Measurements from ENCODE around the gene CFAP65. TPM values are rescaled to one million over a fixed set of nuclear protein-coding genes. Genes with fewer than 3 reads are reported as not detected.

CFAP65 gene
- total RNA-seq, 3 donors from 2014 or later, result not detected

GRCh38 chr2:219073413-219074129, 32.3 kb upstream of the CFAP65 start:
- H3K4me3 Mint-ChIP-seq, result no peak overlapping the region
- no peak for ATAC-seq
- peaks cover 33% of the 10 kb centered on the region for H3K36me3 Mint-ChIP-seq (ENCODE audit: insufficient read depth)
- H3K27me3 Mint-ChIP-seq (ENCODE audit: low read depth), result no peaks in the 10 kb centered on the region
- no peak for DNase-seq
- H3K4me1 Mint-ChIP-seq (ENCODE audit: low read depth), result no peaks in the 10 kb centered on the region
- no peaks in the 10 kb centered on the region for H3K9me3 Mint-ChIP-seq

- no peak overlapping the region for H3K4me3 Mint-ChIP-seq
- H3K9me3 Mint-ChIP-seq, result no peaks in the 10 kb centered on the region
- H3K36me3 Mint-ChIP-seq (ENCODE audit: insufficient read depth), result peaks cover 33% of the 10 kb centered on the region
- H3K4me1 Mint-ChIP-seq (ENCODE audit: low read depth), result no peaks in the 10 kb centered on the region
- no peak for ATAC-seq
- DNase-seq, result no peak
- H3K27me3 Mint-ChIP-seq (ENCODE audit: low read depth), result no peaks in the 10 kb centered on the region
These were observed 31.5 kb upstream of the CFAP65 start for GRCh38 chr2:219072741-219073250.

- Mint-ChIP-seq H3K27me3 (ENCODE audit: low read depth) (no peaks in the 10 kb centered on the region), H3K9me3 (no peaks in the 10 kb centered on the region), H3K4me3 (no peak overlapping the region), H3K36me3 (ENCODE audit: insufficient read depth) (peaks cover 21% of the 10 kb centered on the region), H3K4me1 (ENCODE audit: low read depth) (no peaks in the 10 kb centered on the region)
- ATAC-seq (no peak), DNase-seq (no peak)
These were observed 30.0 kb upstream of the CFAP65 start for GRCh38 chr2:219071131-219071816.

GRCh38 chr2:219065484-219065883, 24.2 kb upstream of the CFAP65 start:
- DNase-seq (no peak), ATAC-seq (no peak)
- no peaks in the 10 kb centered on the region for H3K9me3 Mint-ChIP-seq
- H3K4me1 Mint-ChIP-seq (ENCODE audit: low read depth), result peaks cover 6% of the 10 kb centered on the region
- H3K4me3 Mint-ChIP-seq, result no peak overlapping the region
- peaks cover 6% of the 10 kb centered on the region for H3K36me3 Mint-ChIP-seq (ENCODE audit: insufficient read depth)
- H3K27me3 Mint-ChIP-seq (ENCODE audit: low read depth), result peaks cover 26% of the 10 kb centered on the region

- Mint-ChIP-seq H3K27me3 (ENCODE audit: low read depth) (peaks cover 48% of the 10 kb centered on the region), H3K36me3 (ENCODE audit: insufficient read depth) (no peaks in the 10 kb centered on the region), H3K9me3 (no peaks in the 10 kb centered on the region), H3K4me1 (ENCODE audit: low read depth) (peaks cover 28% of the 10 kb centered on the region), H3K4me3 (no peak overlapping the region)
- no peak for ATAC-seq
- DNase-seq, result no peak
These were observed 20.8 kb upstream of the CFAP65 start for GRCh38 chr2:219062081-219062480.

- H3K27me3 Mint-ChIP-seq (ENCODE audit: low read depth), result peaks cover 56% of the 10 kb centered on the region
- peak in 1 of 2 donors; percentile 7 for ATAC-seq
- H3K36me3 Mint-ChIP-seq (ENCODE audit: insufficient read depth), result no peaks in the 10 kb centered on the region
- peaks cover 28% of the 10 kb centered on the region for H3K4me1 Mint-ChIP-seq (ENCODE audit: low read depth)
- no peak for DNase-seq
- no peaks in the 10 kb centered on the region for H3K9me3 Mint-ChIP-seq
- peak within 1 kb of the TSS; percentile 46 for H3K4me3 Mint-ChIP-seq
These were observed 19.8 kb upstream of the CFAP65 start, which contains the start of gene IHH for GRCh38 chr2:219060821-219061791. TSS of gene IHH (minus strand) at chr2:219060921. CDS start at chr2:219060467, 454 bp downstream.

- peaks cover 28% of the 10 kb centered on the region for H3K4me1 Mint-ChIP-seq (ENCODE audit: low read depth)
- peak overlapping the region; percentile 46 for H3K4me3 Mint-ChIP-seq
- DNase-seq, result no peak
These were observed 18.7 kb upstream of the CFAP65 start for GRCh38 chr2:219059725-219060682.

GRCh38 chr2:219059375-219059724, 18.0 kb upstream of the CFAP65 start:
- no peaks in the 10 kb centered on the region for H3K36me3 Mint-ChIP-seq (ENCODE audit: insufficient read depth)
- H3K4me3 Mint-ChIP-seq, result peak overlapping the region; percentile 16
- peaks cover 28% of the 10 kb centered on the region for H3K4me1 Mint-ChIP-seq (ENCODE audit: low read depth)
- ATAC-seq, result no peak
- no peaks in the 10 kb centered on the region for H3K9me3 Mint-ChIP-seq
- H3K27me3 Mint-ChIP-seq (ENCODE audit: low read depth), result peaks cover 68% of the 10 kb centered on the region
- no peak for DNase-seq

More at GRCh38 chr2:219059725-219060682, 18.7 kb upstream of the CFAP65 start:
- no peak for ATAC-seq
- Mint-ChIP-seq H3K27me3 (ENCODE audit: low read depth) (peaks cover 64% of the 10 kb centered on the region), H3K9me3 (no peaks in the 10 kb centered on the region), H3K36me3 (ENCODE audit: insufficient read depth) (no peaks in the 10 kb centered on the region)

- Mint-ChIP-seq H3K27me3 (ENCODE audit: low read depth) (peaks cover 72% of the 10 kb centered on the region), H3K4me3 (peak overlapping the region; percentile 29), H3K4me1 (ENCODE audit: low read depth) (peaks cover 28% of the 10 kb centered on the region), H3K9me3 (no peaks in the 10 kb centered on the region), H3K36me3 (ENCODE audit: insufficient read depth) (no peaks in the 10 kb centered on the region)
- ATAC-seq (no peak), DNase-seq (no peak)
These were observed 17.4 kb upstream of the CFAP65 start for GRCh38 chr2:219058541-219059374.

GRCh38 chr2:219057709-219058540, 16.6 kb upstream of the CFAP65 start:
- peak overlapping the region; percentile 45 for H3K4me3 Mint-ChIP-seq
- peak; percentile 71 for DNase-seq

GRCh38 chr2:219056896-219057708, 15.8 kb upstream of the CFAP65 start:
- no peak for DNase-seq
- no peaks in the 10 kb centered on the region for H3K9me3 Mint-ChIP-seq
- H3K27me3 Mint-ChIP-seq (ENCODE audit: low read depth), result peaks cover 58% of the 10 kb centered on the region
- H3K4me1 Mint-ChIP-seq (ENCODE audit: low read depth), result peaks cover 28% of the 10 kb centered on the region
- H3K4me3 Mint-ChIP-seq, result no peak overlapping the region
- no peak for ATAC-seq
- H3K36me3 Mint-ChIP-seq (ENCODE audit: insufficient read depth), result no peaks in the 10 kb centered on the region

More at GRCh38 chr2:219057709-219058540, 16.6 kb upstream of the CFAP65 start:
- Mint-ChIP-seq H3K27me3 (ENCODE audit: low read depth) (peaks cover 66% of the 10 kb centered on the region), H3K36me3 (ENCODE audit: insufficient read depth) (no peaks in the 10 kb centered on the region), H3K4me1 (ENCODE audit: low read depth) (peaks cover 28% of the 10 kb centered on the region), H3K9me3 (no peaks in the 10 kb centered on the region)
- peak; percentile 93 to 96 for ATAC-seq
